Cerebellar nuclear complex (tissue), 1 donor: ENCODE measurements around the gene TRAPPC6A.
"Not testable (repeated sequence)": the region's sequence is repeated elsewhere in the genome, so short reads cannot be mapped to it uniquely, and the experiment has no call there.

Source experiments
- DNase-seq, 2 experiments: peaks; one replicate each; lab custom pipeline; 2025; lab: John Stamatoyannopoulos, UW

TRAPPC6A gene

GRCh38 chr19:45130888-45131615 lies 47.0 kb downstream of the TRAPPC6A start:
- DNase-seq = no peak

- DNase-seq = no peak
Measured at GRCh38 chr19:45130236-45130635, 47.8 kb downstream of the TRAPPC6A start.

GRCh38 chr19:45128806-45129205 lies 49.2 kb downstream of the TRAPPC6A start:
- no peak for DNase-seq

- no peak for DNase-seq
Measured at GRCh38 chr19:45128146-45128545, 49.9 kb downstream of the TRAPPC6A start.

GRCh38 chr19:45126654-45127053 lies 51.4 kb downstream of the TRAPPC6A start:
- no peak for DNase-seq

GRCh38 chr19:45125975-45126493 lies 52.0 kb downstream of the TRAPPC6A start:
- no peak for DNase-seq

GRCh38 chr19:45125360-45125759 lies 52.7 kb downstream of the TRAPPC6A start:
- no peak for DNase-seq

- no peak for DNase-seq
Measured at GRCh38 chr19:45124021-45124420, 54.0 kb downstream of the TRAPPC6A start.

- no peak for DNase-seq
Measured at GRCh38 chr19:45123440-45123850, 54.6 kb downstream of the TRAPPC6A start.

- no peak for DNase-seq
Measured at GRCh38 chr19:45122832-45123231, 55.2 kb downstream of the TRAPPC6A start.

GRCh38 chr19:45121827-45122345 lies 56.2 kb downstream of the TRAPPC6A start:
- no peak for DNase-seq

GRCh38 chr19:45119582-45119981 lies 58.5 kb downstream of the TRAPPC6A start:
- DNase-seq = no peak

GRCh38 chr19:45118591-45119355 lies 59.3 kb downstream of the TRAPPC6A start:
- not testable (repeated sequence) for DNase-seq

GRCh38 chr19:45118106-45118505 lies 59.9 kb downstream of the TRAPPC6A start:
- no peak for DNase-seq

GRCh38 chr19:45117671-45118070 lies 60.4 kb downstream of the TRAPPC6A start:
- no peak for DNase-seq

- DNase-seq = no peak
Measured at GRCh38 chr19:45117167-45117594, 60.9 kb downstream of the TRAPPC6A start.

GRCh38 chr19:45115809-45116615 lies 62.0 kb downstream of the TRAPPC6A start:
- no peak for DNase-seq

- no peak for DNase-seq
Measured at GRCh38 chr19:45114116-45114515, 63.9 kb downstream of the TRAPPC6A start.

- no peak for DNase-seq
Measured at GRCh38 chr19:45113628-45114027, 64.4 kb downstream of the TRAPPC6A start.
